CD4-positive, alpha-beta T cell (primary cell): Measurements from ENCODE around the gene ADARB2. TPM values are rescaled to one million over a fixed set of nuclear protein-coding genes. Genes with fewer than 3 reads are reported as not detected.

ENCODE experiments used
- ATAC-seq: fragments of 200-7000 bp; cut with Tn5 transposase; one replicate; pipeline ENCODE4 v1.10.0; 2022; ENCODE audit warnings: mild to moderate bottlenecking; ENCODE audit not compliant: poor library complexity
- CTCF ChIA-PET: fragments of 350-600 bp; sonication (Branson Sonifier 250); formaldehyde crosslinking; loops from one replicate; lab custom pipeline; 2021; ENCODE audit warnings: antibody characterized with exemption, inconsistent platforms; lab: Charles Lee
- POLR2A ChIA-PET: fragments of 350-600 bp; sonication (Branson Sonifier 250); formaldehyde crosslinking; loops from one replicate; lab custom pipeline; 2021; ENCODE audit warnings: antibody characterized with exemption, inconsistent platforms; lab: Charles Lee
- DNase-seq, 14 experiments: peaks; one replicate each; pipeline ENCODE4 v3.0.0-alpha.2; 2013 to 2020; ENCODE audit warnings: mixed read lengths in 2 of 14
- H3K27ac ChIP-seq, 2 donors: one replicate each; pipeline versions ENCODE4 v1.5.1 to v1.7.0; 2013; ENCODE audit warnings: low read length in 2 of 2, low read depth in 1 of 2, mild to moderate bottlenecking in 1 of 2
- H3K27me3 ChIP-seq, 2 experiments: 1 replicate in 1 of 2; 2 replicates in 1 of 2; pipeline versions ENCODE4 v1.6.1 to v1.7.0; 2013; ENCODE audit warnings: low read length in 2 of 2, control low read depth in 1 of 2, mild to moderate bottlenecking in 1 of 2, moderate library complexity in 1 of 2; ENCODE audit not compliant: insufficient read depth in 2 of 2, control insufficient read depth in 1 of 2
- H3K36me3 ChIP-seq: one replicate; pipeline ENCODE4 v1.6.1; 2013; ENCODE audit warnings: low read length, control low read depth; ENCODE audit not compliant: insufficient read depth
- H3K4me1 ChIP-seq: one replicate; pipeline ENCODE4 v1.6.1; 2013; ENCODE audit warnings: low read length, control low read depth; ENCODE audit not compliant: insufficient read depth
- H3K4me3 ChIP-seq: one replicate; pipeline ENCODE4 v1.5.1; 2013; ENCODE audit warnings: mild to moderate bottlenecking, low read length, moderate library complexity
- H3K9me3 ChIP-seq, 2 experiments: 1 replicate in 1 of 2; 2 replicates in 1 of 2; pipeline versions ENCODE4 v1.6.1 to v1.7.0; 2013; ENCODE audit warnings: low read length in 2 of 2, mild to moderate bottlenecking in 2 of 2, control low read depth in 1 of 2, moderate library complexity in 1 of 2; ENCODE audit not compliant: control insufficient read depth in 1 of 2, insufficient read depth in 1 of 2
- H3K27ac Mint-ChIP-seq: one replicate; pipeline ENCODE4 v1.8.0; 2020; ENCODE audit warnings: mixed read lengths
- H3K27me3 Mint-ChIP-seq: one replicate; pipeline ENCODE4 v1.8.0; 2021; ENCODE audit warnings: mixed read lengths
- H3K36me3 Mint-ChIP-seq: one replicate; pipeline ENCODE4 v1.8.0; 2021; ENCODE audit warnings: low read depth, mixed read lengths
- H3K4me1 Mint-ChIP-seq: one replicate; pipeline ENCODE4 v1.8.0; 2021; ENCODE audit warnings: low read depth, mixed read lengths
- H3K4me3 Mint-ChIP-seq: one replicate; pipeline ENCODE4 v1.8.0; 2020; ENCODE audit warnings: mild to moderate bottlenecking, mixed read lengths
- H3K9me3 Mint-ChIP-seq: one replicate; pipeline ENCODE4 v1.8.0; 2020; ENCODE audit warnings: mixed read lengths
- CTCF ChIP-seq: fragments of 200-600 bp; IDR thresholded peaks from one replicate; pipeline ENCODE4 v1.8.0; 2022; ENCODE audit warnings: antibody characterized with exemption, mild to moderate bottlenecking
- intact Hi-C, 2 experiments: fragments of 100-400 bp; cut with DNase I in 1 of 2; cut with micrococcal nuclease in 1 of 2; formaldehyde crosslinking; loops; one replicate each; pipeline versions ENCODE4 v1.15.1 to v1.9.0; 2023 to 2025; cut with DNase I, micrococcal nuclease
- total RNA-seq, 174 experiments: library from RNA in 2 of 174; stranded (reverse) in 2 of 174; gene quantifications; one replicate each; pipeline ENCODE4 v1.2.3 and lab custom pipeline; 2021 to 2026

The ADARB2 gene
- total RNA-seq, 2 experiments from 2014 or later: 0.14 TPM; not detected in 1

- Mint-ChIP-seq H3K4me1 (no peaks in the 10 kb centered on the region), H3K27ac (no peak overlapping the region), H3K36me3 (no peaks in the 10 kb centered on the region), H3K4me3 (no peak overlapping the region), H3K27me3 (peaks cover 22% of the 10 kb centered on the region), H3K9me3 (no peaks in the 10 kb centered on the region)
- Histone ChIP-seq H3K9me3 (peaks cover 0 to 9% of the 10 kb centered on the region in 2 experiments), H3K27me3 (peaks cover 2 to 9% of the 10 kb centered on the region in 2 experiments), H3K4me1 (no peaks in the 10 kb centered on the region), H3K4me3 (no peak overlapping the region), H3K27ac (no peak overlapping the region), H3K36me3 (no peaks in the 10 kb centered on the region)
- ChIA-PET POLR2A (no interaction called here), CTCF (no interaction called here)
- no peak for ATAC-seq
- intact Hi-C loops: no loop called here
- DNase-seq: no peak
- no peak for TF ChIP-seq CTCF
Observed at GRCh38 chr10:1603181-1603580, 134.1 kb downstream of the ADARB2 start.

GRCh38 chr10:1602037-1602484 is 135.3 kb downstream of the ADARB2 start:
- ChIA-PET POLR2A (no interaction called here), CTCF (no interaction called here)
- Histone ChIP-seq H3K9me3 (peaks cover 0 to 9% of the 10 kb centered on the region in 2 experiments), H3K4me3 (no peak overlapping the region), H3K27ac (no peak overlapping the region), H3K4me1 (no peaks in the 10 kb centered on the region), H3K27me3 (peaks cover 0 to 2% of the 10 kb centered on the region in 2 experiments), H3K36me3 (no peaks in the 10 kb centered on the region)
- H3K27ac Mint-ChIP-seq: no peak overlapping the region
- H3K4me3 Mint-ChIP-seq: no peak overlapping the region
- H3K9me3 Mint-ChIP-seq: no peaks in the 10 kb centered on the region
- ATAC-seq (no peak), DNase-seq (no peak)
- peaks cover 11% of the 10 kb centered on the region for H3K27me3 Mint-ChIP-seq
- no peak for TF ChIP-seq CTCF
- intact Hi-C loops: no loop called here
- no peaks in the 10 kb centered on the region for H3K4me1 Mint-ChIP-seq
- H3K36me3 Mint-ChIP-seq: no peaks in the 10 kb centered on the region

GRCh38 chr10:1601406-1601805 is 135.9 kb downstream of the ADARB2 start:
- ATAC-seq (no peak), DNase-seq (no peak)
- ChIA-PET CTCF (no interaction called here), POLR2A (no interaction called here)
- Mint-ChIP-seq H3K36me3 (no peaks in the 10 kb centered on the region), H3K4me3 (no peak overlapping the region), H3K27ac (no peak overlapping the region), H3K4me1 (no peaks in the 10 kb centered on the region), H3K9me3 (no peaks in the 10 kb centered on the region), H3K27me3 (peaks cover 8% of the 10 kb centered on the region)
- Histone ChIP-seq H3K27ac (no peak overlapping the region), H3K4me3 (no peak overlapping the region), H3K4me1 (no peaks in the 10 kb centered on the region), H3K36me3 (no peaks in the 10 kb centered on the region), H3K27me3 (peaks cover 0 to 2% of the 10 kb centered on the region in 2 experiments), H3K9me3 (peaks cover 0 to 9% of the 10 kb centered on the region in 2 experiments)
- intact Hi-C loops: no loop called here
- TF ChIP-seq CTCF: no peak
